Measurements from ENCODE around the gene ELAPOR2.

GRCh38 chr7:87021285-87021684 lies 38.2 kb downstream of the ELAPOR2 start:
- TF ChIP-seq, protein P1, sequence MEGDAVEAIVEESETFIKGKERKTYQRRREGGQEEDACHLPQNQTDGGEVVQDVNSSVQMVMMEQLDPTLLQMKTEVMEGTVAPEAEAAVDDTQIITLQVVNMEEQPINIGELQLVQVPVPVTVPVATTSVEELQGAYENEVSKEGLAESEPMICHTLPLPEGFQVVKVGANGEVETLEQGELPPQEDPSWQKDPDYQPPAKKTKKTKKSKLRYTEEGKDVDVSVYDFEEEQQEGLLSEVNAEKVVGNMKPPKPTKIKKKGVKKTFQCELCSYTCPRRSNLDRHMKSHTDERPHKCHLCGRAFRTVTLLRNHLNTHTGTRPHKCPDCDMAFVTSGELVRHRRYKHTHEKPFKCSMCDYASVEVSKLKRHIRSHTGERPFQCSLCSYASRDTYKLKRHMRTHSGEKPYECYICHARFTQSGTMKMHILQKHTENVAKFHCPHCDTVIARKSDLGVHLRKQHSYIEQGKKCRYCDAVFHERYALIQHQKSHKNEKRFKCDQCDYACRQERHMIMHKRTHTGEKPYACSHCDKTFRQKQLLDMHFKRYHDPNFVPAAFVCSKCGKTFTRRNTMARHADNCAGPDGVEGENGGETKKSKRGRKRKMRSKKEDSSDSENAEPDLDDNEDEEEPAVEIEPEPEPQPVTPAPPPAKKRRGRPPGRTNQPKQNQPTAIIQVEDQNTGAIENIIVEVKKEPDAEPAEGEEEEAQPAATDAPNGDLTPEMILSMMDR (IDR thresholded peaks at IDR 0.05) = no peak
- no peak for TF ChIP-seq EP300 (IDR thresholded peaks at IDR 0.05)
